Nephron (organoid): ENCODE measurements around the gene NACC2.

Experiments
- H3K27ac Mint-ChIP-seq, 3 experiments: 2 replicates each; pipeline ENCODE4 v1.8.0; 2020; ENCODE audit warnings: mixed read lengths in 3 of 3, mild to moderate bottlenecking in 2 of 3, moderate library complexity in 1 of 3
- H3K27me3 Mint-ChIP-seq: 2 replicates; pipeline ENCODE4 v1.8.0; 2021; ENCODE audit warnings: low read depth, mild to moderate bottlenecking, moderate library complexity, mixed read lengths
- H3K36me3 Mint-ChIP-seq: 2 replicates; pipeline ENCODE4 v1.8.0; 2020; ENCODE audit warnings: low read depth, mixed read lengths
- H3K4me1 Mint-ChIP-seq: 2 replicates; pipeline ENCODE4 v1.8.0; 2020; ENCODE audit warnings: mixed read lengths
- H3K4me3 Mint-ChIP-seq, 3 experiments: 2 replicates each; pipeline ENCODE4 v1.8.0; 2020; ENCODE audit warnings: mild to moderate bottlenecking in 3 of 3, mixed read lengths in 3 of 3, moderate library complexity in 2 of 3
- H3K9me3 Mint-ChIP-seq: 2 replicates; pipeline ENCODE4 v1.8.0; 2020; ENCODE audit warnings: mixed read lengths
- TF ChIP-seq, protein P1 (sequence below), 3 experiments: fragments of 200-600 bp; sonication (generic); IDR thresholded peaks; one replicate each; pipeline ENCODE4 v1.5.0; 2021; ENCODE audit warnings: antibody characterized with exemption in 3 of 3; ENCODE audit not compliant: unreplicated experiment in 3 of 3

The NACC2 gene

DNA sequence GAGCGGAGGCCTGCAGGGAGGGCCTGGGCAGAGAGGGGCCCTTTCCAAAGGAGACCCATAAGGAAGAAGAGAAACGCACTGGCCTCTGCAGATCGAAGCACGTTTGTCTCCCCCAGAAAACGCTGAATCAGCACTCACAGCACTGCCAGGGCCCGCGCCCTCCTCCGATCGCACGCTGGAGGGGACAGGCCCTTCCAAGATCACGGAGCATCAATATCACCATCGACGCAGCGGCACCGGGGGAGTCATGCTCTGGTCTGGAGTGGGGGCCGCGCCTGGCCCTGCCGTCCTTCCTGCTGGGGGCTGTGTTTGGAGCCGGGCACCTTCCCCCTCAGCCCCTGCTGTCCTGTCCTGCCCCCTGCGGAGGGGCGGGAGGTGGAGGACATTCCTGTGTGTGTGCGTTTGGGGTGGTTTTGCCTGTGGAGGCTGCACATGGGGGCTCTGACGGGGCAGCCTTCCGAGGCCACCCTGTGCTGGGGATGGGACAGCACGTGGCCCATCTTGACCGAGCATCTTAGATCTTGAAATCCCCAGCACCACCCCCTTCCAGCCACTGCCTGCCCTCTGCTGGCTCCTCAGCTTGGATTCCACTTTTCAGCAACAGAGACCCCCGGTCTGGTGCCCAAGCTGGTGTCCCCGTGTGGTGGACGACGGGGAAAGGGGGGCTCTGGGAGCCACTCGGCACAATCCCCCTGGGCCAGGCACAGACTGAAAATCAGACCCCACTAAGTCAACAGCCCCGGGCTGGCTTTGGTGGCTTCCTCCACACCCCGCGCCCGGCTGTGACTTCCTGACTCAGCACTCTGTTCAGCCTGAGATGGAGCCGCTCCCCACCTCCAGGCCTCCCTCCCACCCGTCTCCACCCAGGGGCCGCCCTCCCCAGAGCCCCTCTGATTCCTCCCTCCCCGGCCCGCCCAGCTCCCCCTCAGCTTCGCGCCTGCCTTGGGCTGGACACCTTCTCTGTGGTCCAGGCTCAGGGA, 15.3 kb upstream of the NACC2 start:
- Mint-ChIP-seq H3K9me3 (no peaks in the 10 kb centered on the region), H3K4me3 (peak overlapping the region; percentile 61 to 69 (median 67)), H3K27ac (peak overlapping the region; percentile 48 to 75 (median 54)), H3K4me1 (peaks cover 30% of the 10 kb centered on the region), H3K36me3 (peaks cover 4% of the 10 kb centered on the region), H3K27me3 (peaks cover 17% of the 10 kb centered on the region)
- TF ChIP-seq, protein P1, sequence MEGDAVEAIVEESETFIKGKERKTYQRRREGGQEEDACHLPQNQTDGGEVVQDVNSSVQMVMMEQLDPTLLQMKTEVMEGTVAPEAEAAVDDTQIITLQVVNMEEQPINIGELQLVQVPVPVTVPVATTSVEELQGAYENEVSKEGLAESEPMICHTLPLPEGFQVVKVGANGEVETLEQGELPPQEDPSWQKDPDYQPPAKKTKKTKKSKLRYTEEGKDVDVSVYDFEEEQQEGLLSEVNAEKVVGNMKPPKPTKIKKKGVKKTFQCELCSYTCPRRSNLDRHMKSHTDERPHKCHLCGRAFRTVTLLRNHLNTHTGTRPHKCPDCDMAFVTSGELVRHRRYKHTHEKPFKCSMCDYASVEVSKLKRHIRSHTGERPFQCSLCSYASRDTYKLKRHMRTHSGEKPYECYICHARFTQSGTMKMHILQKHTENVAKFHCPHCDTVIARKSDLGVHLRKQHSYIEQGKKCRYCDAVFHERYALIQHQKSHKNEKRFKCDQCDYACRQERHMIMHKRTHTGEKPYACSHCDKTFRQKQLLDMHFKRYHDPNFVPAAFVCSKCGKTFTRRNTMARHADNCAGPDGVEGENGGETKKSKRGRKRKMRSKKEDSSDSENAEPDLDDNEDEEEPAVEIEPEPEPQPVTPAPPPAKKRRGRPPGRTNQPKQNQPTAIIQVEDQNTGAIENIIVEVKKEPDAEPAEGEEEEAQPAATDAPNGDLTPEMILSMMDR (IDR thresholded peaks at IDR 0.05; ENCODE audit: unreplicated experiment in 3 of 3) = peak in 2 of 3 experiments; percentile 32 to 44

DNA sequence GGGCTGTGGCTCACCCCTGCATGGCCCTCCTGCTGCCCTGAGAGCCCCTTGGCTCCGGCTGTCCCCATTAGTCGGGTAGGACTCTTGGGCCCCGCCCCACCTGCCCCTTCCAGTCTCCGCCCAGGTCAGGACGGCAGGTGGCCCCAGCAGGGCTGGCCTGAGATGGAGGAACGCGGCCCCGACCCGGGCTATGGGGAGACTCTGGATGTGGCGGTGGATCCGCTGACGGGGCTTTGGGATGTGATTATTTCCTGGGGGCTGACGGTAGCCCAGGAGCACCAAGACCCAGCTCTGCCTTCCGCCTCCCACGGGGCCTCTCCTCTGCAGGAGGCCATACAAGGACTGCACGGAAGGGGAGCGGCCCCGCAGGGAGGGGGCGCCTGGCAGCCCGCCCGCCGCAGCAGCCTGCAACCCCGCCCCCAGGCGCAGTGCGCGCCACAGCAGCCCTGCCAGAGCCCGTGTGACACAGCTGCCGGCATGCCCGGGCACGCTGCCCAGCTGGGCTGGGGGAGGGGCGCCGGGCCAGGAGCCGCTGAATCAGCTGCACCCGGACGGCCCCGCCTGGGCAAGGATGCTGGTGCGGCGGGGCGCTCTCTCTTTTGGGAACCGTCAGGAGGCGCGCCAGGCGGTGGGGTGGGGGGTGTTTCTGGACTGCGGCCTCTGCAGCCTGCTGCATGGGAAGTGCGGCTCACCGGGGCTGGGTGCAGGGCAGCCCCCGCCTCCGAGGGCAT, 14.4 kb upstream of the NACC2 start:
- Mint-ChIP-seq H3K4me3 (peak overlapping the region; percentile 64 to 69 (median 67)), H3K27me3 (peaks cover 20% of the 10 kb centered on the region), H3K9me3 (no peaks in the 10 kb centered on the region), H3K36me3 (no peaks in the 10 kb centered on the region), H3K27ac (peak overlapping the region in 2 of 3 experiments; percentile 48 to 81), H3K4me1 (peaks cover 30% of the 10 kb centered on the region)
- TF ChIP-seq, protein P1 (IDR thresholded peaks at IDR 0.05; ENCODE audit: unreplicated experiment in 3 of 3) = no peak

DNA sequence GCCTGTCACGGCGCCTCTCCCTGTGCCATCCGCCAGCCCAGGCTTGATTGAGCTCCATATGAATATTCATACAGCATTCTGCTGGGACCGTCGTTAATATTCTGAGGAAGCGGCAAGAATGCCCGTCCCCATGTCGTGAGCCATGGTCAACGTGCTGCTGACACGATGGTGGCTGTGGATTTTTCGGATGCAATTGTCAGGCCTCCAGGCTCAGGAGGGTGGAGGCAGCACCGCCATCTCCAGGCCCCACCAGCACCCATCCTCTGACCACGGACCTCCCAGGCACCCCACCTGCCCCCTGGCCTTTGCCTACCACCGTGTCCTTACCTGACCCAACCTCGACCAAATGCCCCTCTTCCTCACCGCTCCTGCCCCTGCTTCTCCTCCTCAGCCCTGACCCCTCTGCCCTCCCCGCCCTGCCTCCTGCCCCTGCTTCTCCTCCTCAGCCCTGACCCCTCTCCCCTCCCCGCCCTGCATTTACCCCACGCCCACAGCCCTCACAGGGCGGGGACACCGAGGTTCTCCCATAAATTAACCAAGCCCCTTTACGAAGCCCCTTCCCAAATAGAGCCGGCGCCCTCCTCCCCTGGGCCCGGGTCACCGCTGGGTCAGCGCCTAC, 13.7 kb upstream of the NACC2 start:
- TF ChIP-seq, protein P1 (IDR thresholded peaks at IDR 0.05; ENCODE audit: unreplicated experiment in 3 of 3) = no peak
- peak overlapping the region; percentile 6 to 26 (median 20) for H3K4me3 Mint-ChIP-seq
- peaks cover 20% of the 10 kb centered on the region for H3K27me3 Mint-ChIP-seq
- H3K9me3 Mint-ChIP-seq = no peaks in the 10 kb centered on the region
- H3K36me3 Mint-ChIP-seq = no peaks in the 10 kb centered on the region
- peak overlapping the region in 1 of 3 experiments; percentile 9 for H3K27ac Mint-ChIP-seq
- H3K4me1 Mint-ChIP-seq = peaks cover 30% of the 10 kb centered on the region

DNA sequence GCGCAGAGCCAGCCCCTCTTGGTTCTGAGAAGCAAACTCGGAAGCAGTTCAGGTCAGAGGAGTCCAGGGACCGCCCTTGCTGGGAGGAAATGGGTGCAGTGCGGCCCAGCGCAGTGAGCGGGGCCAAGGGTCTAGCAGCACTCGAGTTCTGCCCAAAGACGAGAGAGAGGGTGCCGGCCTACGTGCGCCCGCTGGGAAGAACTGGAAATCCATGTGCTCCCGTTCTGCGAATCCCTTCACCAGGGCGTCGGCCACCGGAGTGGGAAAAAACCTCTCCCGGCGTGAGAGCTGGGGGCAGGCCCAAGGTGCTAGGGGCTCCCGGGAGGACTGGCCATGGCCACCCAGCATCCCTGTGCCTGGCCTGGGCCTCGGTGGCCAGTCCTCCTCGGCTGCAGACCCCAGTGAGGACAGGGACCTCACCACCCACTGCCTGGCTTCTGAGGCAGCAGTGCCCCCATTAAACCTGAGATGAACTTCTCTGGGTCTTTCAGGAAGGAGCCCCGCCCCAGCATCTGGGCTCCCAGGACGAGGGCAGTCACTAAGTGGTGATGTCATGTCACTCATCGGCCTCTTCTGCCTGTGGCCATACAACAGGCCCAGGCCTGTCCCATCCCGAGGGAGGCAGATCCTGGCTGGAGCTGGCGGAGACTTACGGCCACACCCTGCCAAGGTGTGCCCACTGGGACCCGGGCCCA, 13.0 kb upstream of the NACC2 start:
- Mint-ChIP-seq H3K36me3 (no peaks in the 10 kb centered on the region), H3K27me3 (peaks cover 20% of the 10 kb centered on the region), H3K9me3 (no peaks in the 10 kb centered on the region), H3K27ac (peak overlapping the region in 2 of 3 experiments; percentile 51 to 56), H3K4me1 (peaks cover 30% of the 10 kb centered on the region), H3K4me3 (peak overlapping the region in 2 of 3 experiments; percentile 6 to 20)
- TF ChIP-seq, protein P1 (IDR thresholded peaks at IDR 0.05; ENCODE audit: unreplicated experiment in 3 of 3) = no peak

DNA sequence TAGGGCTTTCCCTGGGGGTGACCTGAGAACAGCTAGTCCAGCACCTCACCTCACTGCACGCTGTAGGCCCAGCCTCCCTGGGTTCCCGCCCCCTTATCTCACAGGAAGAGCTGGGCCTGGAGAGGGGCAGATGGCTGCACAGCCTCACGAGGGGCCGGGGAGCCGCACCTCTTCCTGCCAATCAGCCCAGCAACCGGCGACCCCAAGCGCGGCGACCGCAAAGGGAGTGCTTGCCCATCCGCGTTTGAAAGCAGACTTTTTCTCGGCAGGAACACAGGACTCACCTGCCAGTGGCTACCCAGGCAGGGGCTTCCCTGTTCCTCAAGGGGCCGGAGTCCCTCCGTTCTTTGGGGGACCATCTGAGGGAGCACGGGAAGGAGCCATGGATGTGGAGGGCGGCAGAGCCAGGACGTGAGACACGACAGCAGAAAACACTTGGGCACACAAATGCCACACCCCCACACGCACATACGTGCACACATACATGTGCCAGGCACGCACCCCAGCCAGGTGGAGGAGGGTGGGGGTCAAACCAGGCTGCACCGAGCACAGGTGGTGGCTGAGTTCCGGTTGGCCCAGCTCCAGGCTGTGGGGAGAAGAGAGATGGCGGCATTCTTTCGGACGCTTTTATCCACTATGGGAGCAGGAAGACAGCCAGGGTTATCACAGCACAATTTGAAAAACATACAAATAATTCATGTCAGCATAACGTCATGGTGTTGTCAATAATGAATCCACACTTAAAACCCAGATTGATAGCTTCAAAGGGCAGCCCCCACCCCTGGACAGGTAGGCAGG, 12.3 kb upstream of the NACC2 start:
- TF ChIP-seq, protein P1 (IDR thresholded peaks at IDR 0.05; ENCODE audit: unreplicated experiment in 3 of 3) = no peak
- H3K9me3 Mint-ChIP-seq = no peaks in the 10 kb centered on the region
- peak overlapping the region in 2 of 3 experiments; percentile 51 to 56 for H3K27ac Mint-ChIP-seq
- peaks cover 30% of the 10 kb centered on the region for H3K4me1 Mint-ChIP-seq
- no peaks in the 10 kb centered on the region for H3K36me3 Mint-ChIP-seq
- H3K4me3 Mint-ChIP-seq = peak overlapping the region in 2 of 3 experiments; percentile 13 to 30
- H3K27me3 Mint-ChIP-seq = peaks cover 20% of the 10 kb centered on the region
